ENCODE measurements around the gene FBXO21.

Gene FBXO21

GRCh38 chr12:117151403-117152031 is 38.8 kb downstream of the FBXO21 start:
- TF ChIP-seq CTCF (IDR thresholded peaks at IDR 0.05) (peak; percentile 55), ZFX (IDR thresholded peaks at IDR 0.05; ENCODE audit: borderline replicate concordance) (no peak)

GRCh38 chr12:117149431-117149830 is 40.8 kb downstream of the FBXO21 start:
- TF ChIP-seq ZFX (IDR thresholded peaks at IDR 0.05; ENCODE audit: borderline replicate concordance) (no peak), CTCF (IDR thresholded peaks at IDR 0.05) (no peak)

More at GRCh38 chr12:117151403-117152031, 38.8 kb downstream of the FBXO21 start:
- H3K27ac ChIP-seq, result no peak overlapping the region

GRCh38 chr12:117148642-117149041 is 41.6 kb downstream of the FBXO21 start:
- H3K27ac ChIP-seq, result no peak overlapping the region
- TF ChIP-seq CTCF (IDR thresholded peaks at IDR 0.05) (no peak), ZFX (IDR thresholded peaks at IDR 0.05; ENCODE audit: borderline replicate concordance) (no peak)

More at GRCh38 chr12:117149431-117149830, 40.8 kb downstream of the FBXO21 start:
- H3K27ac ChIP-seq, result no peak overlapping the region

- H3K27ac ChIP-seq, result no peak overlapping the region
- TF ChIP-seq CTCF (IDR thresholded peaks at IDR 0.05) (no peak), ZFX (IDR thresholded peaks at IDR 0.05; ENCODE audit: borderline replicate concordance) (no peak)
Observed at GRCh38 chr12:117147639-117148038, 42.6 kb downstream of the FBXO21 start.

- no peak for TF ChIP-seq ZFX (IDR thresholded peaks at IDR 0.05; ENCODE audit: borderline replicate concordance)
- TF ChIP-seq CTCF (IDR thresholded peaks at IDR 0.05), result no peak
Observed at GRCh38 chr12:117145597-117146154, 44.6 kb downstream of the FBXO21 start.

GRCh38 chr12:117144599-117144998 is 45.7 kb downstream of the FBXO21 start:
- no peak for TF ChIP-seq ZFX (IDR thresholded peaks at IDR 0.05; ENCODE audit: borderline replicate concordance)
- no peak for TF ChIP-seq CTCF (IDR thresholded peaks at IDR 0.05)
- no peak overlapping the region for H3K27ac ChIP-seq

More at GRCh38 chr12:117145597-117146154, 44.6 kb downstream of the FBXO21 start:
- no peak overlapping the region for H3K27ac ChIP-seq

GRCh38 chr12:117143008-117143532 is 47.2 kb downstream of the FBXO21 start:
- H3K27ac ChIP-seq, result no peak overlapping the region
- TF ChIP-seq ZFX (IDR thresholded peaks at IDR 0.05; ENCODE audit: borderline replicate concordance) (no peak), CTCF (IDR thresholded peaks at IDR 0.05) (no peak)

Data from 22Rv1 (cell line).